HG03025 (cell line): ENCODE measurements around the gene METAP1D.
A peak's percentile ranks its signal among the peaks of the same experiment; 100 is the strongest.
"Not testable (repeated sequence)": the region's sequence is repeated elsewhere in the genome, so short reads cannot be mapped to it uniquely, and the experiment has no call there.

Source experiments
- ATAC-seq: cut with Tn5 transposase; IDR thresholded peaks from one replicate; pipeline ENCODE4 v1.9.1; 2021; ENCODE audit warnings: mild to moderate bottlenecking, moderate library complexity; ENCODE audit not compliant: unreplicated experiment, low FRiP score

Gene METAP1D

GRCh38 chr2:172100935-172101820 lies 101.4 kb downstream of the METAP1D start:
- ATAC-seq, result no peak

- ATAC-seq, result no peak
Measured at GRCh38 chr2:172101821-172102390, 102.2 kb downstream of the METAP1D start.

GRCh38 chr2:172102391-172103359 lies 102.9 kb downstream of the METAP1D start, which contains the start of gene DLX2:
Gene DLX2 (minus strand): TSS chr2:172102900. CDS start chr2:172102538, 362 bp downstream.
- peak; percentile 73 for ATAC-seq

- no peak for ATAC-seq
Measured at GRCh38 chr2:172103471-172104272, 103.9 kb downstream of the METAP1D start.

GRCh38 chr2:172105471-172106107 lies 105.8 kb downstream of the METAP1D start:
- no peak for ATAC-seq

GRCh38 chr2:172106108-172106961 lies 106.6 kb downstream of the METAP1D start:
- no peak for ATAC-seq

GRCh38 chr2:172107690-172108586 lies 108.2 kb downstream of the METAP1D start:
- ATAC-seq, result no peak

- ATAC-seq, result no peak
Measured at GRCh38 chr2:172108587-172108930, 108.8 kb downstream of the METAP1D start.

GRCh38 chr2:172109256-172109987 lies 109.7 kb downstream of the METAP1D start:
- no peak for ATAC-seq

- ATAC-seq, result no peak
Measured at GRCh38 chr2:172109988-172110811, 110.4 kb downstream of the METAP1D start.

GRCh38 chr2:172113617-172114016 lies 113.9 kb downstream of the METAP1D start:
- ATAC-seq, result no peak

GRCh38 chr2:172114176-172114575 lies 114.4 kb downstream of the METAP1D start:
- not testable (repeated sequence) for ATAC-seq

GRCh38 chr2:172114579-172114978 lies 114.8 kb downstream of the METAP1D start:
- no peak for ATAC-seq

GRCh38 chr2:172116107-172116506 lies 116.4 kb downstream of the METAP1D start:
- ATAC-seq, result no peak

GRCh38 chr2:172119089-172119488 lies 119.3 kb downstream of the METAP1D start:
- no peak for ATAC-seq

GRCh38 chr2:172120118-172120517 lies 120.4 kb downstream of the METAP1D start:
- no peak for ATAC-seq
